Cardiac fibroblast (primary cell): ENCODE data around the gene ATAD1.
"Not testable (repeated sequence)": the region's sequence is repeated elsewhere in the genome, so short reads cannot be mapped to it uniquely, and the experiment has no call there.

Experiments used
- DNase-seq, 2 donors: peaks; one replicate each; pipeline versions ENCODE4 v3.0.0 to v3.0.0-alpha.2; 2010; ENCODE audit warnings: low read depth in 2 of 2
- H3K4me3 ChIP-seq, 2 donors: replicated peaks in 1 of 2; 1 replicate in 1 of 2; 2 replicates in 1 of 2; pipeline ENCODE4 v1.5.1; 2011; ENCODE audit warnings: low read depth in 2 of 2, low read length in 2 of 2, mild to moderate bottlenecking in 2 of 2, moderate library complexity in 1 of 2
- CTCF ChIP-seq: IDR thresholded peaks from one replicate; pipeline ENCODE4 v1.5.1; 2011; ENCODE audit warnings: low read depth, mild to moderate bottlenecking, low read length, inconsistent platforms

The ATAD1 gene

DNA sequence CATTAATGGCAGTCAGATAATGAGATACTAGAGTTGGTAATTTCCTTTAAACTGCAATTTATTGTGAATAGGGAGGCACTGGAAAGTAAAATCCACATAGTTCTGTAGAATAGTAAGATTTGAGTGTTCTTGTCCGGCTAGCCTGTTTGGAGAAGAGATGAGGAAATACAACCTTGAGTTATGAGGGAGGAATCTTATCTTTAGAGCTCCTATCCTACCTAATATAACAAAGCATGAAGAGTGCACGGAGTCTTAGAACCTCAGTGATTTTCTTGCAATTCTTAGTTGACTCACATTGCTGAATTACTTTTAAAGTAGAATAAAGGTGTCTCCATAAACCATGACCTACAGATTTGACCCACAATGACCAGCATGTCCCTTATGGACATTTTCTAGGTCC is 73.4 kb downstream of the ATAD1 start:
- no peak overlapping the region for H3K4me3 ChIP-seq
- no peak for TF ChIP-seq CTCF
- DNase-seq: no peak

- H3K4me3 ChIP-seq, DNase-seq: not testable (repeated sequence)
These were observed 74.9 kb downstream of the ATAD1 start for GRCh38 chr10:87742992-87743610.

DNA sequence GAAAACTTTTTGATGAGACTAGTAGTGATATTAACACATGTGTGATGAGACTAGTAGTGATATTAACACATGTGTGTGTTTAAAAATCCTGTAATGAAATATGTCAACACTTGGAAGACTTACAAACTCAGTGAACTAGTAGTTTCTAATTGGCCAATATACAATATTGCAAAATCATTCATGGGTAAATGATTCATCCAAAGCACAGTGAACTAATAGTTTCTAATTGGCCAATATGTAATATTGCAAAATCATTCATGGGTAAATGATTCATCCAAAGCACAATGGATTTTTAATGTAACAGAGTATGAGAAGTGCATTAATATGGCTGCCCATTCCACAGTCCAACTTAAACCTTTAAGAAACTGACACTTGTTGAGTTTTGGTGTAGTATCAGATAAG is 77.8 kb downstream of the ATAD1 start:
- no peak for TF ChIP-seq CTCF
- H3K4me3 ChIP-seq: no peak overlapping the region
- DNase-seq: peak; percentile 85 to 92

- DNase-seq: no peak
- no peak overlapping the region for H3K4me3 ChIP-seq
- no peak for TF ChIP-seq CTCF
These were observed 78.3 kb downstream of the ATAD1 start for GRCh38 chr10:87739703-87740102.

DNA sequence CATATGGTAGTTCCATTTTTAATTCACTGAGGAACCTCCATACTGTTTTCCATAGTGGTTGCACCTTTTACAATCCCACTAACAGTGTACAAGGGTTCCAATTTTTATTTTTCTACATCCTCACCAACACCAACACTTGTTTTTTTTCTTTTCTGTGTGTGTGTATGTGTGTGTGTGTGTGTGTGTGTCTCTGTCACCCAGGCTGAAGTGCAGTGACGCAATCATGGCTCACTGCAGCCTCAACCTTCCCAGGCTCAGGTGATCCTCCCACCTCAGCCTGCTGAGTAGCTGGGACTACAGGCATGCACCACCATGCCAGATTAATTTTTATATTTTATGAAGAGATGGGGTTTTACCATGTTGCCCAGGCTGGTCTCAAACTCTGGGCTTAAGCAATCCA is 79.8 kb downstream of the ATAD1 start:
- DNase-seq, H3K4me3 ChIP-seq: not testable (repeated sequence)

GRCh38 chr10:87734987-87735827 is 82.8 kb downstream of the ATAD1 start:
- peak; percentile 69 for TF ChIP-seq CTCF
- DNase-seq: peak; percentile 64 to 75
- no peak overlapping the region for H3K4me3 ChIP-seq

DNA sequence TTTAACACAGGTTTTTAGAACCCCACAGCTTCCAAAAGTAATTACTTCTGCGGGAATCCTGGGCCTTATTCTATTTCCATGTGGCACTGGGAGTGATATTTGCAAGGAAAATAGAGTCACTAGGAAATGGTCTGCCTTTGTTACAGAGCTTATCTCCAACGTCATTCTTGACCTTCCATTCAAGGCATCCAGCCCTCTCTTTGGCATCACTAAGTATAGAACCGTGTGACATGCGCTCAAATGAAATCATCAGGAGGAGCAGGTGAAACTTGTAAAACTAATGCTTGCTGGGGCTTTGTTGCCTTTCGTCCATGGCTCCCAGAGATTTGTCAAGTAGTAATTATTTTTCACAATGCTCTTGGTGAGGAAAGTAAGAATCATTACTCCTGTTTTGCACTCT is 84.9 kb downstream of the ATAD1 start:
- peak in 1 of 2 donors; percentile 33 for DNase-seq
- no peak for TF ChIP-seq CTCF
- H3K4me3 ChIP-seq: no peak overlapping the region

- DNase-seq: no peak
- no peak overlapping the region for H3K4me3 ChIP-seq
- no peak for TF ChIP-seq CTCF
These were observed 88.1 kb downstream of the ATAD1 start for GRCh38 chr10:87729940-87730339.
